ENCODE data around the gene CBX4.

- TF ChIP-seq RAD21 (IDR thresholded peaks at IDR 0.05; ENCODE audit: low read length) (no peak), CTCF (IDR thresholded peaks at IDR 0.05) (no peak), MEF2A (IDR thresholded peaks at IDR 0.05; ENCODE audit: borderline replicate concordance, low read depth) (no peak)
Measured at GRCh38 chr17:79859676-79860615, 20.7 kb upstream of the CBX4 start.

All from SK-N-SH (cell line).